OCI-LY1 (cell line): ENCODE data around the gene C2orf72.
"Not testable (repeated sequence)": the region's sequence is repeated elsewhere in the genome, so short reads cannot be mapped to it uniquely, and the experiment has no call there.

ENCODE experiments used
- H2AFZ ChIP-seq: fragments of 200-600 bp; sonication (generic), shearing (Covaris generic); 2 replicates; pipeline ENCODE4 v1.6.0; 2014; ENCODE audit warnings: antibody characterized with exemption, mild to moderate bottlenecking, low read length
- H3F3A ChIP-seq: fragments of 200-600 bp; sonication (generic), shearing (Covaris generic); 2 replicates; pipeline ENCODE4 v1.6.0; 2014; ENCODE audit warnings: mild to moderate bottlenecking, antibody characterized with exemption, low read length, moderate library complexity; ENCODE audit not compliant: insufficient read depth
- H3K27ac ChIP-seq: fragments of 200-600 bp; sonication (generic); 2 replicates; pipeline ENCODE4 v1.5.1; 2014; ENCODE audit warnings: low read length, mixed run types, mild to moderate bottlenecking, low read depth; ENCODE audit not compliant: poor library complexity, severe bottlenecking
- H3K27me3 ChIP-seq: fragments of 200-600 bp; sonication (generic); 2 replicates; pipeline ENCODE4 v1.6.0; 2014; ENCODE audit warnings: antibody characterized with exemption, mild to moderate bottlenecking, low read length, moderate library complexity; ENCODE audit not compliant: insufficient read depth
- H3K36me3 ChIP-seq: fragments of 200-600 bp; sonication (generic); 2 replicates; pipeline ENCODE4 v1.6.1; 2014; ENCODE audit warnings: mild to moderate bottlenecking, antibody characterized with exemption, low read length, moderate library complexity, mixed read lengths; ENCODE audit not compliant: insufficient read depth
- H3K4me1 ChIP-seq: fragments of 200-600 bp; sonication (generic); 2 replicates; pipeline ENCODE4 v1.5.1; 2014; ENCODE audit warnings: mild to moderate bottlenecking, low read length, moderate library complexity; ENCODE audit not compliant: insufficient read depth, severe bottlenecking
- H3K4me2 ChIP-seq: fragments of 200-600 bp; sonication (generic), shearing (Covaris generic); 2 replicates; pipeline ENCODE4 v1.6.1; 2014; ENCODE audit warnings: low read length
- H3K4me3 ChIP-seq: fragments of 200-600 bp; sonication (generic); 2 replicates; pipeline ENCODE4 v1.5.1; 2014; ENCODE audit warnings: low read length, low read depth, mild to moderate bottlenecking, mixed read lengths; ENCODE audit not compliant: poor library complexity, severe bottlenecking
- H3K79me2 ChIP-seq: fragments of 200-600 bp; shearing (Covaris generic); 2 replicates; pipeline ENCODE4 v1.6.1; 2016; ENCODE audit warnings: mixed run types, low read length, mixed read lengths; ENCODE audit not compliant: insufficient read depth
- H3K9ac ChIP-seq: fragments of 200-600 bp; sonication (generic), shearing (Covaris generic); 2 replicates; pipeline ENCODE4 v1.6.1; 2014; ENCODE audit warnings: mild to moderate bottlenecking, low read length, mixed read lengths
- H3K9me2 ChIP-seq: fragments of 200-600 bp; sonication (generic), shearing (Covaris generic); 2 replicates; pipeline ENCODE4 v1.6.1; 2014; ENCODE audit warnings: low read depth, mild to moderate bottlenecking, low read length, mixed read lengths
- H3K9me3 ChIP-seq: fragments of 200-600 bp; shearing (Covaris generic); 2 replicates; pipeline ENCODE4 v1.6.1; 2014; ENCODE audit warnings: low read length, mixed read lengths
- H4K20me1 ChIP-seq: fragments of 200-600 bp; sonication (generic), shearing (Covaris generic); 2 replicates; pipeline ENCODE4 v1.6.0; 2016; ENCODE audit warnings: mild to moderate bottlenecking, low read length; ENCODE audit not compliant: insufficient read depth
- EZH2 ChIP-seq: fragments of 200-600 bp; sonication (generic), shearing (Covaris generic); IDR thresholded peaks from 2 replicates; pipeline ENCODE4 v1.8.0; 2017; ENCODE audit warnings: borderline replicate concordance, mixed run types, mild to moderate bottlenecking, antibody characterized with exemption, low read length, moderate library complexity, mixed read lengths
- TF ChIP-seq, protein P1 (sequence below): fragments of 200-600 bp; sonication (generic), shearing (Covaris generic); IDR thresholded peaks from 2 replicates; pipeline ENCODE4 v1.5.1; 2017; ENCODE audit warnings: mild to moderate bottlenecking, antibody characterized with exemption, low read length, moderate library complexity, mixed read lengths

C2orf72 gene

DNA sequence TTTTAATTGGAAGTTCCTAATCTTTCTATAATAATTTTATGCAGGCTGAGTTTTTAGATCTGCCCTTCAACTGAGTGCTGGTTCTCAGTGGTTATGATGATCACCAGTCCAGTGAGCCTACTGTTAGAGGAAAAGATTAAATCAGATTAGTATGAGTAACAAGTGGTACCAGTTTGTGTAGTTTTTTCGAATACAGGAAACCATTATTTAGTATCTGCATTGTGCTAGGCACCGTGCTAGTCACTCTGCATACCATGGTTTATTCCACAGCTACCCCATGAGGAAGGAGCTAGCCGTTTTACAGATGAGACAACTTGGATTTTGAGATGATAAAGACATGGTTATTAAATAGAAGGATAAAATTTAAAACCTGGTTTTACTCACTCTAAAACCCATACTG, 25.5 kb downstream of the C2orf72 start:
- Histone ChIP-seq H3K9ac (no peak overlapping the region), H3K4me1 (peaks cover 22% of the 10 kb centered on the region), H3K79me2 (peaks cover 42% of the 10 kb centered on the region), H3K27me3 (no peaks in the 10 kb centered on the region), H3K4me2 (no peak overlapping the region), H3F3A (no peaks in the 10 kb centered on the region), H3K9me2 (no peaks in the 10 kb centered on the region), H3K36me3 (peaks cover 87% of the 10 kb centered on the region), H3K27ac (no peak overlapping the region), H3K4me3 (no peak overlapping the region), H3K9me3 (no peaks in the 10 kb centered on the region), H2AFZ (no peak overlapping the region), H4K20me1 (no peaks in the 10 kb centered on the region)
- TF ChIP-seq, protein P1, sequence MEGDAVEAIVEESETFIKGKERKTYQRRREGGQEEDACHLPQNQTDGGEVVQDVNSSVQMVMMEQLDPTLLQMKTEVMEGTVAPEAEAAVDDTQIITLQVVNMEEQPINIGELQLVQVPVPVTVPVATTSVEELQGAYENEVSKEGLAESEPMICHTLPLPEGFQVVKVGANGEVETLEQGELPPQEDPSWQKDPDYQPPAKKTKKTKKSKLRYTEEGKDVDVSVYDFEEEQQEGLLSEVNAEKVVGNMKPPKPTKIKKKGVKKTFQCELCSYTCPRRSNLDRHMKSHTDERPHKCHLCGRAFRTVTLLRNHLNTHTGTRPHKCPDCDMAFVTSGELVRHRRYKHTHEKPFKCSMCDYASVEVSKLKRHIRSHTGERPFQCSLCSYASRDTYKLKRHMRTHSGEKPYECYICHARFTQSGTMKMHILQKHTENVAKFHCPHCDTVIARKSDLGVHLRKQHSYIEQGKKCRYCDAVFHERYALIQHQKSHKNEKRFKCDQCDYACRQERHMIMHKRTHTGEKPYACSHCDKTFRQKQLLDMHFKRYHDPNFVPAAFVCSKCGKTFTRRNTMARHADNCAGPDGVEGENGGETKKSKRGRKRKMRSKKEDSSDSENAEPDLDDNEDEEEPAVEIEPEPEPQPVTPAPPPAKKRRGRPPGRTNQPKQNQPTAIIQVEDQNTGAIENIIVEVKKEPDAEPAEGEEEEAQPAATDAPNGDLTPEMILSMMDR = no peak
- no peak for TF ChIP-seq EZH2

DNA sequence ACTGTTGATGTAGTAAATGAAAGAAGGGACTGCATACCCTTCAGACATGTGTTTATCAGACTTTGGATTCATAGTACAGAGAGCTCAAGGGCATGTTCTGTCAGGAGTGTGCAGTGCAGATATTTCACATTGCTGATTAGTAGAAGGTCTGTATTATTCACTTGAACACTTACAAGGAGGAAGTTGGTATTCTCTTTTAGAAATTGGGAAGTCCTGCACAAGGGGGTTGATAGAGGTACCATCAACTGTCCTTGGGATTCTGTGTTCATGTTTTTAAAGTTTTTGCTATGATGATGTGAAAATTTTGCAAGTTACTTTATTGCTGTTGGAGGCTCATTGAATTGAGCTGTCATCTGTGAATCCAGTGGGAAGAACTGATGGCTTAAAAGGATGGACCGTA, 26.0 kb downstream of the C2orf72 start:
- no peaks in the 10 kb centered on the region for H3K9me3 ChIP-seq
- peaks cover 36% of the 10 kb centered on the region for H3K79me2 ChIP-seq
- H2AFZ ChIP-seq = no peak overlapping the region
- no peaks in the 10 kb centered on the region for H4K20me1 ChIP-seq
- TF ChIP-seq, protein P1 = no peak
- no peak for TF ChIP-seq EZH2
- H3K4me2 ChIP-seq = no peak overlapping the region
- H3K9me2 ChIP-seq = no peaks in the 10 kb centered on the region
- H3K9ac ChIP-seq = no peak overlapping the region
- peaks cover 16% of the 10 kb centered on the region for H3K4me1 ChIP-seq
- no peak overlapping the region for H3K4me3 ChIP-seq
- peaks cover 93% of the 10 kb centered on the region for H3K36me3 ChIP-seq
- H3K27ac ChIP-seq = no peak overlapping the region
- peaks cover 5% of the 10 kb centered on the region; the same call in 1 of the 2 replicates for H3F3A ChIP-seq
- H3K27me3 ChIP-seq = no peaks in the 10 kb centered on the region

DNA sequence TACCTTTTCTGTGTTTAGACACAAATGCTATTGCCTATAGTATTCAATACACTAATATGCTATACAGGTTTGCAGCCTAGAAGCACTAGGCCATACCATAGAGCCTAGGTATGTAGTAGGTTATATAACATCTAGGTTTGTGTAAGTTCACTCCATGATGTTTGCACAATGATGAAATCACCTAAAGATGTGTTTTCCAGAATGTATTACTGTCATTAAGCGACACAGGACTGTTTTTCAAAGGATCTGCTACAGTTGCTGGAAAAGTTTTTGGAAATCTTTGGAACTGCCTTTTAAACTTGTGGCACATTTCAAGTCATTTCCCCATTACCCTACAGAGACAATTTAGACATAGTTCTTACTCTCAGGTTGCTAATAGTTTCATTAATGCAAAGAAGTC, 28.6 kb downstream of the C2orf72 start:
- TF ChIP-seq, protein P1 = no peak
- no peak for TF ChIP-seq EZH2
- Histone ChIP-seq H3F3A (peaks cover 6% of the 10 kb centered on the region; the same call in 1 of the 2 replicates), H3K4me3 (no peak overlapping the region), H3K27ac (no peak overlapping the region), H3K4me2 (no peak overlapping the region), H3K27me3 (no peaks in the 10 kb centered on the region), H3K79me2 (peaks cover 10% of the 10 kb centered on the region), H3K4me1 (no peaks in the 10 kb centered on the region), H3K9me2 (no peaks in the 10 kb centered on the region), H3K36me3 (peaks cover 98% of the 10 kb centered on the region), H2AFZ (no peak overlapping the region), H3K9ac (no peak overlapping the region), H4K20me1 (no peaks in the 10 kb centered on the region), H3K9me3 (no peaks in the 10 kb centered on the region)

DNA sequence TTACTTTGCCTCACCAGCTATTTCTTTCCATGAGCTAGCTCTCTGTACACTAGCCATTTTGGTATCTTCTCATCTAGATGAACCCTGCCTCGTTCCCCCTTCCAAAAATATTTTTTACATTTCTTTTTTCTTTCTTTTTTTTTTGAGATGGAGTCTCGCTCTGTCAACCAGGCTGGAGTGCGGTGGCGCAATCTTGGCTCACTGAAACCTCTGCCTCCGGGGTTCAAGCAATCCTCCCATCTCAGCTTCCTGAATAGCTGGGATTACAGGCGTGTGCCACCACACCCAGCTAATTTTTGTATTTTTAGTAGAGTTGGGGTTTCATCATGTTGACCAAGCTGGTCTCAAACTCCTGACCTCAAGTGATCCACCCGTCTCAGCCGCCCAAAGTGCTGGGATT, 30.2 kb downstream of the C2orf72 start:
- H4K20me1 ChIP-seq, H3K9me3 ChIP-seq, H3K9ac ChIP-seq, H3K4me1 ChIP-seq, H2AFZ ChIP-seq, H3K4me2 ChIP-seq, H3K27me3 ChIP-seq, H3K27ac ChIP-seq, H3K4me3 ChIP-seq, H3K9me2 ChIP-seq, H3F3A ChIP-seq, H3K79me2 ChIP-seq: not testable (repeated sequence)
- peaks cover 97% of the 10 kb centered on the region for H3K36me3 ChIP-seq
